ENCODE measurements around the gene PLD3. TPM values are rescaled to one million over a fixed set of nuclear protein-coding genes. Genes with fewer than 3 reads are reported as not detected.
A peak's percentile ranks its signal among the peaks of the same experiment; 100 is the strongest.

PLD3 gene
- total and polyA plus RNA-seq, 11 donors, result 109 to 375 (median 161) TPM

DNA sequence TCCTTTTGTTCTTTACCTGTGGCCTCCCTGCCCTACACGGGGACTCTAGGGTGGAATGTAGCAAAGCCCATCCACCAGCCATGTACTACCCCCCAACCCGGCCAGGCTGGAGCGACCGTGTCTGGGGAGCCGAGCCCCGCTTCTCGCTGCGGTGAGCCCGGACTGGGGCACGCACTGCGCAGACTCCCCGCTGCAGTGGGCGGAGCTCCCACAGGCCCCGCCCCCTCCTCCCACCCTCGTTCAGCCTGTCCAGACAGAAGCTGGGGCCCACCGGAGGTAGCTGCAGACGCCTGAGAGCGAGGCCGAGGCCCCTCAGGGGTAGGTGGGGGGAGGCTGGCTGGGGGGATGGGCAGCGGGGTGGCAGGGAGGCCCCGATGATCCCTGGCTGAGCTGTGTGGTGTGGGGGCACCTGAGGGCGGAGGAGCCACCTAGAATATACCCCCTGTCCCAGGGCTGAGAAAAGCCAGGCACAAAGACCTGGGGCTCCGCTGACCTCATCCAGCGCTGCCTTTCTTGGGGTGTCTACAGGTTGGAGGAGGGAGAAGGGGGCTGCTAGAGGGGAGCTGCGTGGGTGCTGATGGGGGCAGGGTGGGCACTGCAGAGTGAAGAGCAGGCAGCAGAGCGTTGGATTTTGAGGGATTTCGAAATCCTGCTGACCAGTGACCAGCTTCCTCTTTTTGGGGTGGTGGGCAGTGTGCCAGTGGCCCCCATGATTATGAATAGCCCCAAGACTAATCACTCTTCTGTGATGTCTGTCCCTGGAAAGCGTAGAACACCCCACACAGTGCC, 17.3 kb downstream of the PLD3 start:
- Histone ChIP-seq H3K27ac (peak overlapping the region in 2 of 12 donors; percentile 16 to 58), H3K9me3 (no peaks in the 10 kb centered on the region), H3K4me1 (peaks cover 0 to 44% (median 3%) of the 10 kb centered on the region in 12 donors), H3K4me3 (peak overlapping the region in 9 of 12 donors; percentile 33 to 57 (median 42)), H3K36me3 (peaks cover 0 to 45% (median 41%) of the 10 kb centered on the region in 9 donors), H3K27me3 (no peaks in the 10 kb centered on the region)
- ATAC-seq, result peak; percentile 60 to 92 (median 90)
- DNase-seq, result peak; percentile 52 to 79 (median 68)
- no peak for TF ChIP-seq POLR2A (IDR thresholded peaks at IDR 0.05)
- TF ChIP-seq, protein P1, sequence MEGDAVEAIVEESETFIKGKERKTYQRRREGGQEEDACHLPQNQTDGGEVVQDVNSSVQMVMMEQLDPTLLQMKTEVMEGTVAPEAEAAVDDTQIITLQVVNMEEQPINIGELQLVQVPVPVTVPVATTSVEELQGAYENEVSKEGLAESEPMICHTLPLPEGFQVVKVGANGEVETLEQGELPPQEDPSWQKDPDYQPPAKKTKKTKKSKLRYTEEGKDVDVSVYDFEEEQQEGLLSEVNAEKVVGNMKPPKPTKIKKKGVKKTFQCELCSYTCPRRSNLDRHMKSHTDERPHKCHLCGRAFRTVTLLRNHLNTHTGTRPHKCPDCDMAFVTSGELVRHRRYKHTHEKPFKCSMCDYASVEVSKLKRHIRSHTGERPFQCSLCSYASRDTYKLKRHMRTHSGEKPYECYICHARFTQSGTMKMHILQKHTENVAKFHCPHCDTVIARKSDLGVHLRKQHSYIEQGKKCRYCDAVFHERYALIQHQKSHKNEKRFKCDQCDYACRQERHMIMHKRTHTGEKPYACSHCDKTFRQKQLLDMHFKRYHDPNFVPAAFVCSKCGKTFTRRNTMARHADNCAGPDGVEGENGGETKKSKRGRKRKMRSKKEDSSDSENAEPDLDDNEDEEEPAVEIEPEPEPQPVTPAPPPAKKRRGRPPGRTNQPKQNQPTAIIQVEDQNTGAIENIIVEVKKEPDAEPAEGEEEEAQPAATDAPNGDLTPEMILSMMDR (IDR thresholded peaks at IDR 0.05), result no peak
- intact Hi-C loops (cut with DNase I), result no loop called here
- 31 to 47% (median 40%) methylated on average over 23 to 28 of the region's 28 CpGs for WGBS, 4 donors

DNA sequence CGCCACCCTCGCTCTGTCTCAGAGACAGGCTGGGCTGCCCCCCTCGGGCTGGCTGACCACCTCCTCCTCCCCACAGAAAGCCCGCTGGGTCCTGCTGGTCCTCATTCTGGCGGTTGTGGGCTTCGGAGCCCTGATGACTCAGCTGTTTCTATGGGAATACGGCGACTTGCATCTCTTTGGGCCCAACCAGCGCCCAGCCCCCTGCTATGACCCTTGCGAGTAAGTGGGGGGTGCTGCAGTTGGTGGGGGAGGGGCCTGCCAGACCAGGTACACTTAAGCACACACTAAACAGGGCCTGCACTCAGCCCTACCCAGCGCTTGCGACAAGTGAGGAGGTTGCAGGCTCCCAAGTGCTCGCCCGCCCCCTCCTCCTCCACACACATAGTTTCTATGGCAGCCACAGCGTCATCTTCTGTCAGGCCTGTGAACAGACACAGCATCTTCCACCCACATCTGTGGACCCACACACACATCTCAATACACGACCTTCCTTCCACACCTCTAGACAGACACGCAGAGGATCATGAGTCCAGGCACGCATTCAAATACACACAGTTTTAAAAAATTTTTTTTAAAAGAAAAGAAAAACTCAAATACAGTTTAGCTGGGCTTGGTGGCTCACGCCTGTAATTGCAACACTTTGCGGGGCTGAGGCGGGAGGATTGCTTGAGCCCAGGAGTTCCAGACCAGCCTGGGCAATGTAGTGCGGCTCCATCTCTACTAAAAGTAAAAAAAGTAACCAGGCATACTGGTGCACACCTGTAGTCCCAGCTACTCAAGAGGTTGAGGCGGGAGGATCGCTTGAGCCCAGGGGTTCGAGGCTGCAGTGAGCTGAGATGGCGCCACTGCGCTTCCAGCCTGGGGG, 18.4 kb downstream of the PLD3 start:
- peak overlapping the region in 1 of 12 donors; percentile 57 for H3K4me3 ChIP-seq
- no peaks in the 10 kb centered on the region for H3K27me3 ChIP-seq
- H3K36me3 ChIP-seq, result peaks cover 0 to 56% (median 52%) of the 10 kb centered on the region in 9 donors
- H3K9me3 ChIP-seq, result no peaks in the 10 kb centered on the region
- peak in 1 of 4 donors; percentile 7 for ATAC-seq
- intact Hi-C loops (cut with DNase I), result no loop called here
- TF ChIP-seq, protein P1 (IDR thresholded peaks at IDR 0.05), result no peak
- H3K4me1 ChIP-seq, result peaks cover 0 to 34% (median 3%) of the 10 kb centered on the region in 12 donors
- no peak overlapping the region for H3K27ac ChIP-seq
- no peak for DNase-seq
- 83 to 90% (median 87%) methylated on average over 20 to 27 of the region's 27 CpGs for WGBS, 4 donors

DNA sequence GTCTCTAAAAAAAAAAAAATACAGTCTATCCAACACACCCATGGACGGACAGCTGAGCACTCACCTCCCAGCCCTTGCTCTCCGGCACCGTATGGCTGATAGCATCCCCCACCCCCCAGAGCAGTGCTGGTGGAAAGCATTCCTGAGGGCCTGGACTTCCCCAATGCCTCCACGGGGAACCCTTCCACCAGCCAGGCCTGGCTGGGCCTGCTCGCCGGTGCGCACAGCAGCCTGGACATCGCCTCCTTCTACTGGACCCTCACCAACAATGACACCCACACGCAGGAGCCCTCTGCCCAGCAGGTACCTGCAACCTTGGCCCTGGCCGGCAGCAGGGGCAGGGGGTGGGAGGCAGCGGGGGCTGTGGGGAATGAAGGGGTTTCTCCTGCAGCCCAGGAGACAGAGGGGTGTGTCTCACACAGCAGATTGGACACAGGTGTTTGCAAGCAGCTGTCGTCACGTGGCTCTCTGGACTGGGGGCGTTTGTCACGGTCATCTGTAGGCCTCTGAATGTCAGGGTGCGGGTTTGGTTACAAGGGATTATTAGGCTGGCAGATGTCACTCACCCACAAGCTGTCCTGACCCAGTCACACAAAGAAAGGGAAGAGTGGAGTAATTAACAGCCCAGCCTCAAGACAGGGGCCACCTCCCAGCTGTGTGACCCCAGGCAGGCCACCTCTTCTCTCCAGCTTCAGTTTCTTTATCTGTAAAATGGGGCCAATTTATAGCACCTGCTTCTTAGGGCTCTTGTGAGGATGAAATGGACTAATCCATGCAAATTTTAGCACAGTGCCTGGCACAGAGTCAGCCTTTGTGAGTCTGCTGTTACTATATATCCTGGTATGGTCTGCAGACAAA, 19.3 kb downstream of the PLD3 start:
- WGBS, 4 donors, result 80 to 84% (median 84%) methylated on average over 13 to 16 of the region's 16 CpGs
- H3K36me3 ChIP-seq, result peaks cover 0 to 65% (median 61%) of the 10 kb centered on the region in 9 donors
- no peaks in the 10 kb centered on the region for H3K27me3 ChIP-seq
- DNase-seq (no peak), ATAC-seq (no peak)
- H3K4me1 ChIP-seq, result peaks cover 0 to 25% (median 3%) of the 10 kb centered on the region in 12 donors
- H3K9me3 ChIP-seq, result no peaks in the 10 kb centered on the region
- TF ChIP-seq POLR2A (IDR thresholded peaks at IDR 0.05), result no peak
- TF ChIP-seq, protein P1 (IDR thresholded peaks at IDR 0.05), result no peak
- intact Hi-C loops (cut with DNase I), result no loop called here
- H3K4me3 ChIP-seq, result no peak overlapping the region
- no peak overlapping the region for H3K27ac ChIP-seq
